ENCODE data around the gene ARRB1. TPM values are rescaled to one million over a fixed set of nuclear protein-coding genes. Genes with fewer than 3 reads are reported as not detected.

Gene ARRB1
- total and polyA plus RNA-seq, 10 donors: 11.6 to 139 (median 78.1) TPM

DNA sequence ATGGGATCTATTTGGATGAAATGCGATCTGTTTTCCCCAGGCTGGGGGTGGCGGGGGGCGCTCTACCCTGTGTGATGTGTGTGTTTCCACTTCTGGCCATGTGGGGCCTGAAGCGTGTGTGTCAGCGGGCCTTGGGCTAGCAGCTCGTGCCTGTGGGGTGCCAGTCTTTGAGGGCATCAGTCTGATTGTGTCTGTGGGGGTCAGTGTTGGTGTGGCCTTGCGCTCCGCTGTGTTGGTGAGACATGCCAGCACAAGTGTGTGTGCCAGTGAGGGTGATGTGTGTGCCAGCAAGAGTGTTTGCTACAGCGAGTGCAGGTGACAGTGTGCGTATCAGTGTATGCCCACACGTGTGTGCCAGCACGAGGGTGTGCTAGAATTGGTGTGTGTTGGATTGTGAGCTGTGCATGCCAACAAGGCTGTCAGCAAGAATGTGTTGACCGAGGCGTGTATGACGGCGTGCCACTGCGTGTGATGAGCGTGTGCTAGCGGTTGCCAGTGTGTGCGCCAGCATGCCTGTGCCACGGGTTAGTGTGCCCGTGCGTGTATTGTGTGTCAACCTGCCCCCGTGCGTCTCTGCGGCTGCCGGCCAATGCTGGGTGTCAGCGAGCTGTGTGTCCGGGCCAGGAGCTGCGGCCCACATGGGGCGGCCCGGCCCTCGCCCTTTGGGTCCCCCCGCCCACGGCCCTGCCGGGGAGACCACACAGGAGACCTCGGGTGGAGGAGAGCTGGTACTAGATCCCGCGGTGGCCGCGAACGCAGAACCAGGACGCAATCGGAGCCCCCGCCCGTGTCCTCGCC is 519 bp downstream of the ARRB1 start:
- no peaks in the 10 kb centered on the region for H3K9me3 ChIP-seq
- peak overlapping the region; percentile 81 to 96 (median 93) for H3K27ac ChIP-seq
- WGBS, 5 donors: 3 to 13% (median 5%) methylated on average over 10 to 47 of the region's 47 CpGs
- DNase-seq: peak; percentile 87
- no peaks in the 10 kb centered on the region for H3K36me3 ChIP-seq
- H3K4me1 ChIP-seq: peaks cover 44 to 84% (median 70%) of the 10 kb centered on the region in 6 donors
- peak in 2 of 3 donors; percentile 61 to 66 for TF ChIP-seq POLR2AphosphoS5 (IDR thresholded peaks at IDR 0.05)
- TF ChIP-seq, protein P1, sequence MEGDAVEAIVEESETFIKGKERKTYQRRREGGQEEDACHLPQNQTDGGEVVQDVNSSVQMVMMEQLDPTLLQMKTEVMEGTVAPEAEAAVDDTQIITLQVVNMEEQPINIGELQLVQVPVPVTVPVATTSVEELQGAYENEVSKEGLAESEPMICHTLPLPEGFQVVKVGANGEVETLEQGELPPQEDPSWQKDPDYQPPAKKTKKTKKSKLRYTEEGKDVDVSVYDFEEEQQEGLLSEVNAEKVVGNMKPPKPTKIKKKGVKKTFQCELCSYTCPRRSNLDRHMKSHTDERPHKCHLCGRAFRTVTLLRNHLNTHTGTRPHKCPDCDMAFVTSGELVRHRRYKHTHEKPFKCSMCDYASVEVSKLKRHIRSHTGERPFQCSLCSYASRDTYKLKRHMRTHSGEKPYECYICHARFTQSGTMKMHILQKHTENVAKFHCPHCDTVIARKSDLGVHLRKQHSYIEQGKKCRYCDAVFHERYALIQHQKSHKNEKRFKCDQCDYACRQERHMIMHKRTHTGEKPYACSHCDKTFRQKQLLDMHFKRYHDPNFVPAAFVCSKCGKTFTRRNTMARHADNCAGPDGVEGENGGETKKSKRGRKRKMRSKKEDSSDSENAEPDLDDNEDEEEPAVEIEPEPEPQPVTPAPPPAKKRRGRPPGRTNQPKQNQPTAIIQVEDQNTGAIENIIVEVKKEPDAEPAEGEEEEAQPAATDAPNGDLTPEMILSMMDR (IDR thresholded peaks at IDR 0.05 in 8 of 11, conservative IDR thresholded peaks at IDR 0.05 in 3 of 11): peak in 5 of 11 experiments; percentile 3 to 19 (median 12)
- no peak for TF ChIP-seq POLR2A (IDR thresholded peaks at IDR 0.05)
- H3K27me3 ChIP-seq (replicated peaks in 1 of 7): no peaks in the 10 kb centered on the region
- peak overlapping the region; percentile 54 to 86 (median 68) for H3K4me3 ChIP-seq
- intact Hi-C loops (cut with DNase I; ENCODE audit: low total_unique reads): no loop called here

DNA sequence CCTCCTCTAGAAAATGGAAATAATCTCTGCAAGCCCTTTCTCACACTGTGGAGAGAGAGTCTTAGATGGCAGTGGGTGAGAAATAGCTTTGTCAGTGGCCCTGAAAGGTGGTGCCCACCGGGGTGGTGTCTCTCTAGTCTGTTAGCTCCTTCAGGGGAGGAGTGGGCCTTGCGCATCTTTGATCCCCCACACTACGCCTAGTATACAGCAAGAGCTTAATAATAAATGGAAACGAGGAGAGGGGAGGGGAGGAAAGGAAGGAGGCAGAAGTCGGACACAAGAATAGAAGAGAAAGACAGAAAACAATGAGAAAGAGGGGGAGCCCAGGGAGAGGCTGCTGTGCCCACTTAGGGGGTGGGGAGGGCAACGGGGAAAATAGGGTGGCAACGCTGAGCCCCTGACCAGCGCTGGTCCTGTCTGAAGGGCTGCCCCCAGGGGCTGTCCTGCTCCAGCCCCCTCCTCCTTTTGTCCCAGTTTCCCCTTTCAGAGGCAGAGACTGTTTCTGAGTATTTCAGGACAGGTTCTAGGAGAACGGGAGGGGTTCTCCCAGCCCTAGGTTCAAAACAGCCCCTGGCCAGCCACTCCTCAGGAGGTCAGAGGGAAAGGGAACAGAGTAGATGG is 1.2 kb downstream of the ARRB1 start:
- peak overlapping the region; percentile 81 to 96 (median 93) for H3K27ac ChIP-seq
- no peaks in the 10 kb centered on the region for H3K9me3 ChIP-seq
- TF ChIP-seq POLR2AphosphoS5 (IDR thresholded peaks at IDR 0.05) (no peak), POLR2A (IDR thresholded peaks at IDR 0.05) (no peak)
- TF ChIP-seq, protein P1 (IDR thresholded peaks at IDR 0.05 in 8 of 11, conservative IDR thresholded peaks at IDR 0.05 in 3 of 11): no peak
- peak; percentile 44 for DNase-seq
- WGBS, 5 donors: 22 to 32% (median 25%) methylated on average over 9 of the region's 9 CpGs
- peak overlapping the region; percentile 54 to 86 (median 68) for H3K4me3 ChIP-seq
- peaks cover 51 to 89% (median 77%) of the 10 kb centered on the region in 6 donors for H3K4me1 ChIP-seq
- H3K36me3 ChIP-seq: no peaks in the 10 kb centered on the region
- H3K27me3 ChIP-seq (replicated peaks in 1 of 7): no peaks in the 10 kb centered on the region
- intact Hi-C loops (cut with DNase I; ENCODE audit: low total_unique reads): no loop called here

DNA sequence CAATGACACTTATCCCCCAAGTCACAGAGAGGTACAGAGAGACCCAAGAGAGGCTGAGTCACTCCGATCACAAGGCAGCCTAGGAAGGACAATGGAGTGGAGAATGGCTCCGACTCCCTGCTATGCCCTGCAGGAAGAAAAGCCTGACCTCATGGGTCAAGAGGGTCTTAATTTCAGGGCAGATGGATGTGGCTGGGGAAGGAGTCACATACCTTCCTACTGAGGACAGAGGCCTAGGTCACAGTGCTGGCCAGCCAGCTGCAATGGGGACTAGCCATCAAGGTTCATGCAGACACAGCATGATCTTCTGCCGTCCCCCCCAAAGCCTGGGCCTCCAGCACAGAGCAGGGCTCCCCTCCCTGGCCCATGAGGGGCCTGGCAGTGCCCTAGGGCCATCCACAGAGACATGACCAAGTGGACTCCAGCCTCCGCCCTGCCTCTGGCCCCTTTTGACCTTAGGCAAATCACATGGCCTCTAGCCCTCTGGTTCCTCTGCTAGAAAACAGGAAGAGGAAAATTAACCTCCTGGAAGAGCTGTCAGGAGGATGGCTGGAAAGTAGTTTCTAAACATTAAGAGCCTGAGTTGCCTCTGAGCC is 1.8 kb downstream of the ARRB1 start:
- 46 to 74% (median 55%) methylated on average over 3 to 4 of the region's 4 CpGs for WGBS, 5 donors
- Histone ChIP-seq H3K36me3 (no peaks in the 10 kb centered on the region), H3K4me1 (peaks cover 58 to 95% (median 83%) of the 10 kb centered on the region in 6 donors), H3K4me3 (peak overlapping the region; percentile 4 to 86 (median 68)), H3K9me3 (no peaks in the 10 kb centered on the region), H3K27me3 (replicated peaks in 1 of 7) (no peaks in the 10 kb centered on the region), H3K27ac (peak overlapping the region; percentile 81 to 96 (median 93))
- TF ChIP-seq, protein P1 (IDR thresholded peaks at IDR 0.05 in 8 of 11, conservative IDR thresholded peaks at IDR 0.05 in 3 of 11): no peak
- TF ChIP-seq POLR2A (IDR thresholded peaks at IDR 0.05) (no peak), POLR2AphosphoS5 (IDR thresholded peaks at IDR 0.05) (peak; percentile 49 to 59 (median 56))
- DNase-seq: peak; percentile 83
- intact Hi-C loops (cut with DNase I; ENCODE audit: low total_unique reads): no loop called here

All from spleen (tissue), 11 donors.